ENCODE results near the gene FYTTD1.

- TF ChIP-seq POLR2A (IDR thresholded peaks at IDR 0.05), result no peak
- no peak for TF ChIP-seq CTCF (IDR thresholded peaks at IDR 0.05)
Observed at GRCh38 chr3:197718891-197719290, 30.8 kb upstream of the FYTTD1 start.
